PFSK-1 (cell line): ENCODE results near the gene MTRR.

Experiments used
- FOXP2 ChIP-seq: optimal IDR thresholded peaks from 2 replicates; pipeline ENCODE3; 2011; ENCODE audit warnings: borderline replicate concordance, control low read depth, inconsistent platforms; ENCODE audit not compliant: insufficient read depth; ENCODE audit errors: extremely low read length, extremely low read depth
- POLR2AphosphoS5 ChIP-seq: IDR thresholded peaks from 2 replicates; pipeline ENCODE4 v1.6.1; 2012; ENCODE audit warnings: low read depth, mild to moderate bottlenecking, control low read depth, low read length, moderate library complexity
- SIN3A ChIP-seq: IDR thresholded peaks from 2 replicates; pipeline ENCODE4 v1.6.1; 2012; ENCODE audit warnings: mild to moderate bottlenecking, low read length, moderate library complexity, borderline replicate concordance; ENCODE audit not compliant: insufficient read depth
- TAF1 ChIP-seq: IDR thresholded peaks from 2 replicates; pipeline ENCODE4 v1.6.1; 2012; ENCODE audit warnings: low read length, control low read depth, borderline replicate concordance; ENCODE audit not compliant: insufficient read depth
- TF ChIP-seq, protein P1 (sequence below), 2 experiments: IDR thresholded peaks; 2 replicates each; pipeline versions ENCODE4 v1.6.1 to v1.8.0; 2011 to 2012; ENCODE audit warnings: low read depth in 2 of 2, low read length in 2 of 2, control low read depth in 1 of 2, inconsistent platforms in 1 of 2, mild to moderate bottlenecking in 1 of 2, moderate library complexity in 1 of 2; ENCODE audit not compliant: insufficient read depth in 1 of 2

The MTRR gene

DNA sequence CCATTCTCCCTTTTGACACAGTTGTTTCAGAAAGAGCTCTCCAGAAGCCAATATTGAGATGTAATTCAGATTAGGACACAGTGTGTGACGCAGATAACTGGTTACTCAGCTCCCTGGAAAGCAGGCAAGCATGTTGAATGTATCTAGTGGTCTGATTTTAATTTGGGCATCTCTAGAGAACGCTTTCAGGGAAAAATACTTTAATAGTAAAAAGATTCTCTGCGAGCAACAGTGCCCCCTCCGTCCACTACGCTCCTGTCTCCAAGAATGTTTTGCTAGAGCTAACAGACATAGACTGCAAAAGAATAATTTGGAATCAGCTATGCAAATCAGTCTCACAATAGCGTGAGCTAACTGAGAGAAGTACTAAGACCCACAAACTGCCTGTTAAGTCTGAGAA lies 41.3 kb upstream of the MTRR start:
- TF ChIP-seq, protein P1, sequence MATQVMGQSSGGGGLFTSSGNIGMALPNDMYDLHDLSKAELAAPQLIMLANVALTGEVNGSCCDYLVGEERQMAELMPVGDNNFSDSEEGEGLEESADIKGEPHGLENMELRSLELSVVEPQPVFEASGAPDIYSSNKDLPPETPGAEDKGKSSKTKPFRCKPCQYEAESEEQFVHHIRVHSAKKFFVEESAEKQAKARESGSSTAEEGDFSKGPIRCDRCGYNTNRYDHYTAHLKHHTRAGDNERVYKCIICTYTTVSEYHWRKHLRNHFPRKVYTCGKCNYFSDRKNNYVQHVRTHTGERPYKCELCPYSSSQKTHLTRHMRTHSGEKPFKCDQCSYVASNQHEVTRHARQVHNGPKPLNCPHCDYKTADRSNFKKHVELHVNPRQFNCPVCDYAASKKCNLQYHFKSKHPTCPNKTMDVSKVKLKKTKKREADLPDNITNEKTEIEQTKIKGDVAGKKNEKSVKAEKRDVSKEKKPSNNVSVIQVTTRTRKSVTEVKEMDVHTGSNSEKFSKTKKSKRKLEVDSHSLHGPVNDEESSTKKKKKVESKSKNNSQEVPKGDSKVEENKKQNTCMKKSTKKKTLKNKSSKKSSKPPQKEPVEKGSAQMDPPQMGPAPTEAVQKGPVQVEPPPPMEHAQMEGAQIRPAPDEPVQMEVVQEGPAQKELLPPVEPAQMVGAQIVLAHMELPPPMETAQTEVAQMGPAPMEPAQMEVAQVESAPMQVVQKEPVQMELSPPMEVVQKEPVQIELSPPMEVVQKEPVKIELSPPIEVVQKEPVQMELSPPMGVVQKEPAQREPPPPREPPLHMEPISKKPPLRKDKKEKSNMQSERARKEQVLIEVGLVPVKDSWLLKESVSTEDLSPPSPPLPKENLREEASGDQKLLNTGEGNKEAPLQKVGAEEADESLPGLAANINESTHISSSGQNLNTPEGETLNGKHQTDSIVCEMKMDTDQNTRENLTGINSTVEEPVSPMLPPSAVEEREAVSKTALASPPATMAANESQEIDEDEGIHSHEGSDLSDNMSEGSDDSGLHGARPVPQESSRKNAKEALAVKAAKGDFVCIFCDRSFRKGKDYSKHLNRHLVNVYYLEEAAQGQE (IDR thresholded peaks at IDR 0.05; ENCODE audit: insufficient read depth in 1 of 2, low read depth in 2 of 2, low read length in 2 of 2): no peak
- TF ChIP-seq FOXP2 (no peak), TAF1 (no peak), POLR2AphosphoS5 (no peak), SIN3A (no peak)

- TF ChIP-seq, protein P1 (IDR thresholded peaks at IDR 0.05; ENCODE audit: insufficient read depth in 1 of 2, low read depth in 2 of 2, low read length in 2 of 2): no peak
- TF ChIP-seq POLR2AphosphoS5 (no peak), FOXP2 (no peak), SIN3A (no peak), TAF1 (no peak)
These were observed 40.7 kb upstream of the MTRR start for GRCh38 chr5:7828269-7828668.

DNA sequence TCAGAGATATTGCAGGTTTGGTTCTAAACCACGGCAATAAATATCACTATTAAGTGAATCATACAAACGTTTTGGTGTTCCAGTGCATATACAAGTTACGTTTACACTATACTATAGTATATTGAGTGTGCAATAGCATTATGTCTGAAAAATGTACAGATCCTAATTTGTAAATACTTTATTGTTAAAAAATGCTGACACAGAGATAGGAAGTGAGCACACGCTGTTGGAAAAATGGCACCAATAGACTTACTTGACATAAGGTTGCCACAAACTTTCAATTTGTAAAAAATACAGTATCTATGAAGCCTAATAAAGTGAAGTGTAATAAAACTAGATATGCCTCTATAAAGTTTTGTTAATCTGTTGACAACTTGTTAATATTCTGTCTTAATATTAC lies 34.0 kb upstream of the MTRR start:
- TF ChIP-seq TAF1 (no peak), FOXP2 (no peak), POLR2AphosphoS5 (no peak), SIN3A (no peak)
- TF ChIP-seq, protein P1 (IDR thresholded peaks at IDR 0.05; ENCODE audit: insufficient read depth in 1 of 2, low read depth in 2 of 2, low read length in 2 of 2): no peak

GRCh38 chr5:7837403-7837802 lies 31.5 kb upstream of the MTRR start:
- TF ChIP-seq SIN3A: no peak
- no peak for TF ChIP-seq POLR2AphosphoS5
- TF ChIP-seq, protein P1 (IDR thresholded peaks at IDR 0.05; ENCODE audit: insufficient read depth in 1 of 2, low read depth in 2 of 2, low read length in 2 of 2): no peak
- no peak for TF ChIP-seq FOXP2
- no peak for TF ChIP-seq TAF1

- TF ChIP-seq FOXP2 (no peak), POLR2AphosphoS5 (no peak), TAF1 (no peak), SIN3A (no peak)
- TF ChIP-seq, protein P1 (IDR thresholded peaks at IDR 0.05; ENCODE audit: insufficient read depth in 1 of 2, low read depth in 2 of 2, low read length in 2 of 2): no peak
These were observed 26.4 kb upstream of the MTRR start for GRCh38 chr5:7842531-7842930.
